CD4-positive, alpha-beta T cell (primary cell): ENCODE data around the gene FCGBP. TPM values are rescaled to one million over a fixed set of nuclear protein-coding genes. Genes with fewer than 3 reads are reported as not detected.

ENCODE experiments used
- ATAC-seq: fragments of 200-7000 bp; cut with Tn5 transposase; one replicate; pipeline ENCODE4 v1.10.0; 2022; ENCODE audit warnings: mild to moderate bottlenecking; ENCODE audit not compliant: poor library complexity
- CTCF ChIA-PET: fragments of 350-600 bp; sonication (Branson Sonifier 250); formaldehyde crosslinking; loops from one replicate; lab custom pipeline; 2021; ENCODE audit warnings: antibody characterized with exemption, inconsistent platforms; lab: Charles Lee
- POLR2A ChIA-PET: fragments of 350-600 bp; sonication (Branson Sonifier 250); formaldehyde crosslinking; loops from one replicate; lab custom pipeline; 2021; ENCODE audit warnings: antibody characterized with exemption, inconsistent platforms; lab: Charles Lee
- DNase-seq, 14 experiments: peaks; one replicate each; pipeline ENCODE4 v3.0.0-alpha.2; 2013 to 2020; ENCODE audit warnings: mixed read lengths in 2 of 14
- H3K27ac ChIP-seq, 2 donors: one replicate each; pipeline versions ENCODE4 v1.5.1 to v1.7.0; 2013; ENCODE audit warnings: low read length in 2 of 2, low read depth in 1 of 2, mild to moderate bottlenecking in 1 of 2
- H3K27me3 ChIP-seq, 2 experiments: 1 replicate in 1 of 2; 2 replicates in 1 of 2; pipeline versions ENCODE4 v1.6.1 to v1.7.0; 2013; ENCODE audit warnings: low read length in 2 of 2, control low read depth in 1 of 2, mild to moderate bottlenecking in 1 of 2, moderate library complexity in 1 of 2; ENCODE audit not compliant: insufficient read depth in 2 of 2, control insufficient read depth in 1 of 2
- H3K36me3 ChIP-seq: one replicate; pipeline ENCODE4 v1.6.1; 2013; ENCODE audit warnings: low read length, control low read depth; ENCODE audit not compliant: insufficient read depth
- H3K4me1 ChIP-seq: one replicate; pipeline ENCODE4 v1.6.1; 2013; ENCODE audit warnings: low read length, control low read depth; ENCODE audit not compliant: insufficient read depth
- H3K4me3 ChIP-seq: one replicate; pipeline ENCODE4 v1.5.1; 2013; ENCODE audit warnings: mild to moderate bottlenecking, low read length, moderate library complexity
- H3K9me3 ChIP-seq, 2 experiments: 1 replicate in 1 of 2; 2 replicates in 1 of 2; pipeline versions ENCODE4 v1.6.1 to v1.7.0; 2013; ENCODE audit warnings: low read length in 2 of 2, mild to moderate bottlenecking in 2 of 2, control low read depth in 1 of 2, moderate library complexity in 1 of 2; ENCODE audit not compliant: control insufficient read depth in 1 of 2, insufficient read depth in 1 of 2
- H3K27ac Mint-ChIP-seq: one replicate; pipeline ENCODE4 v1.8.0; 2020; ENCODE audit warnings: mixed read lengths
- H3K27me3 Mint-ChIP-seq: one replicate; pipeline ENCODE4 v1.8.0; 2021; ENCODE audit warnings: mixed read lengths
- H3K36me3 Mint-ChIP-seq: one replicate; pipeline ENCODE4 v1.8.0; 2021; ENCODE audit warnings: low read depth, mixed read lengths
- H3K4me1 Mint-ChIP-seq: one replicate; pipeline ENCODE4 v1.8.0; 2021; ENCODE audit warnings: low read depth, mixed read lengths
- H3K4me3 Mint-ChIP-seq: one replicate; pipeline ENCODE4 v1.8.0; 2020; ENCODE audit warnings: mild to moderate bottlenecking, mixed read lengths
- H3K9me3 Mint-ChIP-seq: one replicate; pipeline ENCODE4 v1.8.0; 2020; ENCODE audit warnings: mixed read lengths
- CTCF ChIP-seq: fragments of 200-600 bp; IDR thresholded peaks from one replicate; pipeline ENCODE4 v1.8.0; 2022; ENCODE audit warnings: antibody characterized with exemption, mild to moderate bottlenecking
- intact Hi-C, 2 experiments: fragments of 100-400 bp; cut with DNase I in 1 of 2; cut with micrococcal nuclease in 1 of 2; formaldehyde crosslinking; loops; one replicate each; pipeline versions ENCODE4 v1.15.1 to v1.9.0; 2023 to 2025; cut with DNase I, micrococcal nuclease
- total RNA-seq, 174 experiments: library from RNA in 2 of 174; stranded (reverse) in 2 of 174; gene quantifications; one replicate each; pipeline ENCODE4 v1.2.3 and lab custom pipeline; 2021 to 2026

FCGBP gene
- total RNA-seq, 2 experiments from 2014 or later: 16.3 to 19.1 TPM

DNA sequence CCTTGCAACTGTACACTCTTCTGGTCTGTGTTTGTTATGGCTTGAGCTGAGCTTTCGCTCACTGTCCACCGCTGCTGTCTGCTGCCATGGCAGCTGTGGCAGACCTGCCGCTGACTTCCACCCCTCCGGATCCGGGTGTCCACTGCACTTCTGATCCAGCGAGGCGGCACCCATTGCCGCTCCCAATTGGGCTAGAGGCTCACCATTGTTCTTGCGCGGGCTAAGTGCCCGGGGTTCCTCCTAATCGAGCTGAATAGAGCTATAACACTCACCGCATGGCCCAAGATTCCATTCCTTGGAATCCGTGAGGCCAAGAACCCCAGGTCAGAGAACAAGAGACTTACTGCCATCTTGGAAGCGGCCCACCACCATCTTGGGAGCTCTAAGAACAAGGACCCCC lies 34.4 kb upstream of the FCGBP start:
- ChIA-PET POLR2A (interaction anchor here (1.1 to 4.4 kb wide), 7 partner anchors 8 to 121 kb away, joined by 3 to 172 read pairs (median 31); partner anchors contain the start of genes ZNF546 and ZNF780A), CTCF (interaction anchor here (0.5 kb wide), 1 partner anchor 1391 kb away, joined by 3 read pairs; no protein-coding TSS in a partner anchor)
- Histone ChIP-seq H3K27me3 (no peaks in the 10 kb centered on the region), H3K27ac (peak overlapping the region; percentile 87 to 91), H3K4me1 (peaks cover 46% of the 10 kb centered on the region), H3K36me3 (peaks cover 18% of the 10 kb centered on the region), H3K4me3 (no peak overlapping the region), H3K9me3 (no peaks in the 10 kb centered on the region)
- intact Hi-C loops: loop anchor here in 1 of 2 experiments (2.0 to 10.0 kb wide), 3 partner anchors 36 to 1386 kb away; partner anchors contain the start of genes FCGBP and TGFB1
- Mint-ChIP-seq H3K27ac (peak overlapping the region; percentile 97), H3K4me3 (peak overlapping the region; percentile 98), H3K36me3 (peaks cover 26% of the 10 kb centered on the region), H3K9me3 (no peaks in the 10 kb centered on the region), H3K27me3 (no peaks in the 10 kb centered on the region), H3K4me1 (peaks cover 61% of the 10 kb centered on the region)
- TF ChIP-seq CTCF: no peak
- no peak for ATAC-seq
- no peak for DNase-seq

DNA sequence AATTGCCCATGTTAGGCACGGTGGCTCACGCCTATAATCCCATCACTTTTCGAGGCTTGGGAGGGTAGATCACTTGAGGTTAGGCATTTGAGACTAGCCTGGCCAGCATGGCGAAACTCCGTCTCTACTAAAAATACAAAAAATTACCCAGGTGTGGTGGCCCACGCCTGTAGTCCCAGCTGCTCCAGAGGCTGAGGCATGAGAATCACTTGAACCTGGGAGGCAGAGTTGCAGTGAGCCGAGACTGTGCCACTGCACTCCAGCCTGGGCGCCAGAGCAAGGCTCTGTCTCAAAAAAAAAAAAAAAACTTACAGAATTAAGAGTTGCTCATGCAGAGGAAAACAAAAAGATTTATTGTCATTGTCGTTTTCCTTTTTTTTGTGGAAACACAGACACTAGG lies 33.1 kb upstream of the FCGBP start:
- Mint-ChIP-seq H3K27ac (peak overlapping the region; percentile 97), H3K36me3 (peaks cover 16% of the 10 kb centered on the region), H3K4me3 (peak overlapping the region; percentile 25), H3K9me3 (no peaks in the 10 kb centered on the region), H3K27me3 (no peaks in the 10 kb centered on the region), H3K4me1 (peaks cover 69% of the 10 kb centered on the region)
- DNase-seq (no peak), ATAC-seq (no peak)
- Histone ChIP-seq H3K9me3 (no peaks in the 10 kb centered on the region), H3K4me3 (no peak overlapping the region), H3K36me3 (peaks cover 7% of the 10 kb centered on the region), H3K4me1 (peaks cover 44% of the 10 kb centered on the region), H3K27ac (peak overlapping the region in 1 of 2 donors; percentile 17), H3K27me3 (no peaks in the 10 kb centered on the region)
- intact Hi-C loops: loop anchor here in 1 of 2 experiments (5.0 to 10.0 kb wide), 2 partner anchors 35 to 1387 kb away; partner anchors contain the start of genes FCGBP and TGFB1
- ChIA-PET POLR2A (interaction anchor here (4.4 kb wide), 1 partner anchor 23 kb away, joined by 172 read pairs; no protein-coding TSS in a partner anchor), CTCF (no interaction called here)
- no peak for TF ChIP-seq CTCF

DNA sequence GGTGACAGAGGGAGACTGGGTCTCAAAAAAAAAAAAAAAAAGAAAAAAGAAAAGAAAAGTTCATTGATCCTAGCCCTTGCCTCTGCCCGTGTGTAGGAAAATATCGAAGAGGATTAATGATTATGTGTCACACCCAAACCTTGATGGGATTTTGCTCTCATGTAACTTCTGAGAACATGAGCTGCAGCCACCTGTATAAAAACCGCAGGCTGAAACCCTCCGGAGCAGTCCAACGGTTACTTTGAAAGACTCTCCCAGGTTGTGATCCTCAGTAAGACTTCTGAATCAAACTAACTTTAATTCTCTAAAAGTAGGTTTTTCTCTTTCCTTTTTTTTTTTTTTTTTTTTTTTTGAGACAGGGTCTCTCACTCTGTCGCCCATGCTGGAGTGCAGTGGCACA lies 32.2 kb upstream of the FCGBP start:
- no peaks in the 10 kb centered on the region for H3K27me3 ChIP-seq
- H3K4me1 ChIP-seq: peaks cover 35% of the 10 kb centered on the region
- POLR2A ChIA-PET: interaction anchor here (0.6 kb wide), 1 partner anchor 181 kb away, joined by 3 read pairs; no protein-coding TSS in a partner anchor
- H3K9me3 ChIP-seq: no peaks in the 10 kb centered on the region
- intact Hi-C loops: loop anchor here in 1 of 2 experiments (5.0 to 10.0 kb wide), 2 partner anchors 34 to 1388 kb away; partner anchors contain the start of genes FCGBP and TGFB1
- no peak overlapping the region for H3K4me3 ChIP-seq
- CTCF ChIA-PET: interaction anchor here (0.7 kb wide), 1 partner anchor 97 kb away, joined by 3 read pairs; no protein-coding TSS in a partner anchor
- DNase-seq: no peak
- H3K36me3 Mint-ChIP-seq: peaks cover 13% of the 10 kb centered on the region
- peaks cover 62% of the 10 kb centered on the region for H3K4me1 Mint-ChIP-seq
- no peaks in the 10 kb centered on the region for H3K36me3 ChIP-seq
- H3K9me3 Mint-ChIP-seq: no peaks in the 10 kb centered on the region
- no peak overlapping the region for H3K27ac ChIP-seq
- peak overlapping the region; percentile 97 for H3K27ac Mint-ChIP-seq
- no peak overlapping the region for H3K4me3 Mint-ChIP-seq
- ATAC-seq: no peak
- no peak for TF ChIP-seq CTCF
- H3K27me3 Mint-ChIP-seq: no peaks in the 10 kb centered on the region
